HG02970 (cell line): Measurements from ENCODE around the gene ABCB7.
"Not testable (repeated sequence)": the region's sequence is repeated elsewhere in the genome, so short reads cannot be mapped to it uniquely, and the experiment has no call there.

Experiments
- ATAC-seq: cut with Tn5 transposase; IDR thresholded peaks from one replicate; pipeline ENCODE4 v1.9.1; 2021; ENCODE audit warnings: mild to moderate bottlenecking, moderate library complexity, moderate number of reproducible peaks; ENCODE audit not compliant: unreplicated experiment, low FRiP score

Gene ABCB7

DNA sequence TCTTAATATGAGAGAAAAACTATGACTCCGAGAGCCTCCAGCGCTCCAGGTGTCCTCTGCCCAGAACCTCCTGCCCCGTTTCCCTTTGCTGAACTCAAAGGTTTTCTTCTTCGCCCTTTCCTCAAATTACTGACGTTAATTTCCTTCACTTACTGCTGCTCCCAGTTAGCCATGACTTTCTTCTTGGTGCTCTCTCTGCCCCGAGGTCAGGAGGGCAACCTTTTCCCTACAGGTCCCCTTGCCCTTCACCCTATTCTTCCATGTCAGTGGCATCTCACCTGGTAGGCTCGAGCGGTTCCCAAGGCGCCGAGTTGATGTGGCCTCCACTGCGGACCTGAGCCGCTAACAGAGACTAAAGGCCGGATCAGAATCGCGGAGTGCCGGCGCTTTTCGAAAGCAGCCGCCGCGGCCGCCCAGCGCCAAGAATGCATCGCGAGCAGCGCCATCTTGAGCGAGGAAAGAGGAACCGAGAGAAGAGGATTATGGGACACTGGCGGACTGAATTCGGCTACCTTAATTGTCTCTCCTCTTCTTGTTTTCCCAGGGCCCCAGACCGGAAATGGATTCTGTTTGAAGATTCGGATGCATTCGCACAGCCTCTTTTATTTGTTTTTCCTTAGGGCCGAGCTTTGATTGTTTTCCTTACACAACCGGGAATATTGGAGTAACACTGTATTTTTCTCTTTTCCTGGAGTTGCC lies at the start of gene ABCB7:
Gene ABCB7, minus strand, starts transcription at position 457 of the 699 bp plus-strand sequence. Its CDS starts 11 bp downstream, at position 446.
- ATAC-seq, result no peak

DNA sequence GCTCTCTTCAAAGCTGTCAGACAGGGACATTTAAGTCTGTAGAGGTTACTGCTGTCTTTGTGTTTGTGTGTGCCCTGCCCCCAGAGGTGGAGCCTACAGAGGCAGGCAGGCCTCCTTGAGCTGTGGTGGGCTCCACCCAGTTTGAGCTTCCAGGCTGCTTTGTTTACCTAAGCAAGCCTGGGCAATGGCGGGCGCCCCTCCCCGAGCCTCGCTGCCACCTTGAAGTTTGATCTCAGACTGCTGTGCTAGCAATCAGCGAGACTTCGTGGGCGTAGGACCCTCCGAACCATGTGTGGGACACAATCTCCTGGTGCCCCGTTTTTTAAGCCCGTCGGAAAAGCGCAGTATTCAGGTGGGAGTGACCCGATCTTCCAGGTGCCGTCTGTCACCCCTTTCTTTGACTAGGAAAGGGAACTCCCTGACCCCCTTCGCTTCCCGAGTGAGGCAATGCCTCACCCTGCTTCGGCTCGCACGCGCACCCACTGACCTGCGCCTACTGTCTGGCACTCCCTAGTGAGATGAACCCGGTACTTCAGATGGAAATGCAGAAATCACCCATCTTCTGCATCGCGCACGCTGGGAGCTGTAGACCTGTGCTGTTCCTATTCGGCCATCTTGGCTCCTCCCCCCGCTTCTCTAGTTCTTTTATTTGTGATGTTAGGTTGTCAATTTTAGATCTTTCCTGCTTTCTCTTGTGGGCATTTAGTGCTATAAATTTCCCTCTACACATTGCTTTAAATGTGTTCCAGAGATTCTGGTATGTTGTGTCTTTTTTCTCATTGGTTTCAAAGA lies 32.5 kb upstream of the ABCB7 start:
- ATAC-seq, result not testable (repeated sequence)

DNA sequence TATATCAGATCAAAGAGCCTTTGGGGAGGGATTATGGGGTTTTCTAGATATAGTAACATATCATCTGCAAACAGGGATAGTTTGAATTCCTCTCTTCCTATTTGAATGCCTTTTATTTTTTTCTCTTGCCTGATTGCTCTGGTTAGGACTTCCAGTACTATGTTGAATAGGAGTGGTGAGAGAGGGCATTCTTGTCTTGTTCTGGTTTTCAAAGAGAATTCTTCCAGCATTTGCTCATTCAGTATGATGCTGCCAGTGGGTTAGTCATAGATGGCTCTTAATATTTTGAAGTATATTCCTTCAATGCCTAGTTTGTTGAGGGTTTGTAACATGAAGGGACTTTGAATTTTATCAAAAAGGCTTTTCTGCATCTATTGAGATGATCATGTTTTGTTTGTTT lies 25.6 kb upstream of the ABCB7 start:
- no peak for ATAC-seq

DNA sequence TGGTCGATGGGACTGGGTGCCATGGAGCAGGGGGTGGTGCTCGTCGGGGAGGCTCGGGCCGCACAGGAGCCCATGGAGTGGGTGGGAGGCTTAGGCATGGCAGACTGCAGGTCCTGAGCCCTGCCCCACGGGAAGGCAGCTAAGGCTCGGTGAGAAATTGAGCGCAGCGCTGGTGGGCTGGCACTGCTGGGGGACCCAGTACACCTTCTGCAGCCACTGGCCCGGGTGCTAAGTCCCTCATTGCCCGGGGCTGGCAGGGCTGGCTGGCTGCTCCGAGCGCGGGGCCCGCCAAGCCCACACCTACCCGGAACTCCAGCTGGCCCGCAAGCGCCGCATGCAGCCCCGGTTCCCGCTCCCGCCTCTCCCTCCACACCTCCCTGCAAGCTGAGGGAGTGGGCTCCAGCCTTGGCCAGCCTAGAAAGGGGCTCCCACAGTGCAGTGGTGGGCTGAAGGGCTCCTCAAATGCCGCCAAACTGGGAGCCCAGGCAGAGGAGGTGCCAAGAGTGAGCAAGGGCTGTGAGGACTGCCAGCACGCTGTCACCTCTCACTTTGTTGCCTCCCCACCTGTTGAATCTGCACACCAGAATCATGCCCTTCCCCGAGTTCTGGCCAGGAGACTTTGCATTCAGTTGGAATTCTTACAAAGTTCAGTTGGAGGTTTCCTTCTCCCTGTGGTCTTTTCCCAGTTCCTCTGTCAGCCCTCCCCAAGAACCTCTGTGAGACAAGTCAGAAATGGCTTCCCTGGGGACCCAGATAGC lies 23.6 kb upstream of the ABCB7 start:
- not testable (repeated sequence) for ATAC-seq

DNA sequence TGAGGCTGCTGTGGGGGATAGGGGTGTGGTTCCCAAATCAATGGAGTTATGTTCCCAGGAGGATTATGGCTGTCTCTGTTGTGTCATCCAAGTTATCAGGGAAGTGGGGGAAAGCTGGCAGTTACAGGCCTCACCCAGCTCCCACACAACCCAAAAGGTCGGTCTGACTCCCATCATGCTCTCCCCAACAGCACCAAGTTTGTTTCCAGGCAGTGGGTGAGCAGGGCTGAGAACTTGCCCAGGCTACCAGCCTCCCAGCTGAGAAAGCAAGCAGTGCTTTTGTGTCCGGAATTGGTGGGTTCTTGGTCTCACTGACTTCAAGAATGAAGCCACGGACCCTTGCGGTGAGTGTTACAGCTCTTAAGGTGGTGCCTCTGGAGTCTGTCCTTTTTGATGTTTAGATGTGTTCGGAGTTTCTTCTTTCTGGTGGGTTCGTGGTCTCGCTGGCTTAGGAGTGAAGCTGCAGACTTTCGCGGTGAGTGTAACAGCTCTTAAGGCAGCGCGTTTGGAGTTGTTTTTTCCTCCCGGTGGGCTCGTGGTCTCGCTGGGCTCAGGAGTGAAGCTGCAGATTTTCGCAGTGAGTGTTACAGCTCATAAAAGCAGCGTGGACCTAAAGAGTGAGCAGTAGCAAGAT lies 16.3 kb upstream of the ABCB7 start:
- ATAC-seq, result not testable (repeated sequence)

DNA sequence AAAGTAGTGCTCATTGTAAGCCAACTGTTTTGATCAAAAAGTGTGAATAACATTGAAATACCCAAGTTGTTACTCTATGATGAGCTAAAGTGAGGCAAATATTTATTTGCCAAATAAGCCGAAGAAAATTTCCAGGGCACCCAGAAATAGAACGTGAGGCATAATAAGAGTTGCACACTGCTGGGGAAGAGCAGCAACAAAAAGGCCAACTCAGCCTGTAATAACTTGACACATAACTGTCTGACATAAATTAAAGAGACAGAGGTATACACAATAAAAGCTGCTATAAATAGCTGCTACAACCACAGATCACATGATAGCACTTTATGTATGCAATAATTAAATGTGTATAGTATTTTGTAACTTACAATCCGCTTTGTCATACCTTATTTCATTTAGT lies 2.0 kb upstream of the ABCB7 start:
- ATAC-seq, result no peak

DNA sequence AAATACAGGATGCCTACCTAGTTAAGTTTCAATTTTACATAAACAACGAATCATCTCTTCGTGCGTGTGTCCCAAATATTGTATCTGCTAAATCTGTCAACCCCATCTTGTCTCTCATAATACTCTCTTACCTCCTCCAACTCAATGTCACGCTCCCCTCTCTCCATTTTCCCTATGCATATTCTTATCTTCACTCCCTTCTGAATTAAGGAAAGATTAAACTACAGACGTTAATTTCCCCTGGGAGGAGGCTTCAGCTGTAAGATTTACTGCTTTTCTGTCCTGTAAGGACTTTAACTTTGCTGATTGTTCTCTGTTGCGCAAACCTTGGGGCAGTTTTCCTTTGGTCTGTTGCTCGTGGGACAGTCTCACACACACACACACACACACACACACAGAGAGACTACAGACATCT lies 455 bp upstream of the ABCB7 start:
- ATAC-seq, result no peak

DNA sequence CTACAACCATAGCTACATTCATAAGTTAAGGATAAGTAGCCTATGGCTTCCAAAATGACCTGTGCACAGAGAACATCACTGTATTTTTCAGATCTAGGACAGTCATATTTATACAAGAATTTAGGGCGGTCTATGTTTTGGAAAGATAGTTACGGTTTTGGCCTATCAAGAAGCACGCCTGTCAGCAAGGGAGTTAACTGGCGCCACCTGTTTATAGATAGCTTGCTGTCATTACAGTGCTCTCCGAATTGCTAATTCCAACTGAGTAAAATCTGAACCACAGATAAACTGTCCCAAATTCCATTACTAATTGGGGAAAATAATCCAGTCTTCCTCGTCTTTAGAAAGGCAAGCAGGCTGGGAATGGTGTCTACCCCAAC lies 646 bp downstream of the ABCB7 start:
- no peak for ATAC-seq

DNA sequence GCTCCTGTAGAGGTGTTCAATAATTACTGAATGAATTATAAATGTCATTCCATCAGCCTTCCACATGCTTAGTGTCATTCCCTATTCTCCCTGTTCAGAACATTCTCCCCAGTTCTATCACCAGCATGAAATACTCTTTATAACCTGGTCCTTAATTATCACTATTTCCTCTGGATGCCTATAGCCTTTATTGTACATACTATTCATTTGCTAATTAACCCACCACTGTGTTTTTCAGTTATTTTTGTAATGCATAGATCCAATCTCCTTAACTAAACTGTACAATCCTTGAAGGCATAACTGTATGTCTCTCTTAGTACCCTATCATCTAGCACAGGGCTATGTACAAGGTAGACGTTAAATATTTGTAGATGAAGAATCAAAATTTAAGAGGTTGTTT lies 1.2 kb downstream of the ABCB7 start:
- no peak for ATAC-seq

DNA sequence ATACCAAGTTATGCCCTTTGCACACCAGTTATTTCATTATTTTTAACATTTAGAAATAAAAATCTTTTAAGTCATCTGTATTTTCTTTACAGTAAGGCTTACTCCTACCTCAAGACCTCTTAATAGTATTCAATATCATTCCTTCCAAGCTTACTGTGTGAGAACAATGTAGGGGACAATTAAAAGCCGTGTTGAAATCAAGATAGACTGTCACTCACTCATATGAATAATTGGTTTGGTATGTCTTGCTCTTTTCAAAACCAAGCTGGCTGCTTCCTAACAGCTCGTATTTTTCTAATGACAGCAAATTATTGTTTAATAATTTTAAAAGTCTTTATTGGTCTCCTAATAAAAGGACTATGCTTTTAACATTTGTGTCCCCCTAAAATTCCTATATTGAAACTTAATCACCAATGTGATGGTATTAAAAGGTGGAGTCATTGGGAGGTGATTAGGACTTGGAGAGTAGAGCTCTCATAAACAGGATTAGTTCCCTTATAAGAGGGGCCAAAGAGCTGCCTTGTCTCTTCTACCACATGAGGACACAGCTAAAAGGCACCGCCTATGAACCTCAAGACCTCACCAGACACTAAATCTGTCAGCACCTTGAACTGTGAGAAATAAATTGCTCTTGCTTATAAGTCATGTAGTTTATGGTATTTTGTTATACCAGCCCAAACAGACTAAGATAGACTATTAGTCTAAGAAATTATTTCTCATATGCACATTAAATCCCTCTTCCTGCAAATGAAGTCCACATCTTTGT lies 4.1 kb downstream of the ABCB7 start:
- ATAC-seq, result no peak

DNA sequence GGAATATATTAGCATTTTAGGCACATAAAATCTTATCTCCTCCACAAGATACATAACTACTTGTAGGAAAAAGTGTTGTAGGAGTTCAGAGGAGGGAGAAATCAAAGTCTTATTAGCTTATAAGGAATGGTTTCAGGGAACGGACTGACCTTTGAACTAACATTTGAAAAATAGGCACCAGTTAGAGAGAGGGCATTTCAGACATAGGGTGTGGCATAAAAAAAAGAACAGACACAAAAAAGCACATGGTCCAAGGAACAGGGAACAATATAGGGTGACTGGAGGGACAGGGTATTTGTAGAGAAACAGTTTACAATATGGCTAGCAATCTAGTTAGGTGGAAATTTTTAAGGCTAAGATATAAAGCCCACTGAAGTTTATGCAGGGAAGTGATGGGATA lies 6.4 kb downstream of the ABCB7 start:
- no peak for ATAC-seq

DNA sequence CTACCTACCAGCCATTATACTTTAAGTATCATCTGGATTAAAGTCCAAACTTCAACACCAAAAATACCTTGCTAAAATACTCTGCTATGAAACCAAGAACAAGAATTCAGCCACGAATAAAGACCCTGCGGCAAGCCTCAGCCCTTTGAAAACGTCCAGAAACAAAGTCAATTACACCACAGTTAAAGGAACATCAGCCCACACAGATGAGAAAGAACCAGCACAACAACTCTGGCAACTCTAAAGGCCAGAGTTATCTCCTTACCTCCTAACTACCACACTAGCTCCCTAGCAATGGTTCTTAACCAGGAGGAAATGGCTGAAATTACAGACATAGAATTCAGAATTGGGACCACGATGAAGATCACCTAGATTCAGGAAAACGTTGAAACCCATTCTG lies 23.4 kb downstream of the ABCB7 start:
- ATAC-seq, result no peak

DNA sequence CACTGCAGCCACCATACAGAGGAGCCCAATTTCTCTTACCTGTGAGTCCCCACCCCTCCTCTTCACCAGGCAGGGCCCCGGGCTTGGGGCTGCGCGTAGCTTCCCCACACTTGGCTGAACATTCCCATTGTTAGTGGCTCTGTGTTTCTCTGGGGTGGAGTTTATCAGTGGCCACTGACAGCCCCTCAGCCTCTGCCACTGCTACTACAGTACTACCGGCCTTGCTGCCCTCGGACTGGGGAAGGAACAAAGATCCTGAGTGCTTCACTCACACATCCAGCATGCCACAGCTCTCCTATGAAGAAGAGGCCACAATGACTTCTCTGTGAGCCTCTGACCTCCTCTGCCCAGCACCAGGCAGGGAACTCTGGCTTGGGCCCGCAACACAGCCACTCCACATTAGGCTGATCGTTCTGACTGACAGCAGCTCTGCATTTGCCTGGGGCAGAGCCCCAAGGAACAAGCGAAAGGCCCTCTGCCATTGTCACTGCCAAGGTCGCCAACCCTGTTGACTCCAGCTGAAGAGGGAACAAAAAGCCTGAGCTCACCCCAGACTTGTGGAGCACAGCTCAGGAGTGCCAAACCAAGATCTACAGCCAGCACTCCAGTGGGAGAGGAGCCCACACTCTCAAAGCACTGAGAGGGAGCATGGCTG lies 24.0 kb downstream of the ABCB7 start:
- no peak for ATAC-seq

DNA sequence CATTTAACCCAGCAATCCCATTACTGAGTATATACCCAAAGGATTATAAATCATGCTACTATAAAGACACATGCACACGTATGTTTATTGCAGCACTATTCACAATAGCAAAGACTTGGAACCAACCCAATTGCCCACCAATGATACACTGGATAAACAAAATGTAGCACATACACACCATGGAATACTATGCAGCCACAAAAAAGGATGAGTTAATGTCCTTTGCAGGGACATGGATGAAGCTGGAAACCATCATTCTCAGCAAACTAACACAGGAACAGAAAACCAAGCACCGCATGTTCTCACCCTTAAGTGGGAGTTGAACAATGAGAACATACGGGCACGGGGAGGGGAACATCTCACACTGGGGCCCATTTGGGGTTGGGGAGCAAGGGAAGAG lies 27.0 kb downstream of the ABCB7 start:
- ATAC-seq, result not testable (repeated sequence)

DNA sequence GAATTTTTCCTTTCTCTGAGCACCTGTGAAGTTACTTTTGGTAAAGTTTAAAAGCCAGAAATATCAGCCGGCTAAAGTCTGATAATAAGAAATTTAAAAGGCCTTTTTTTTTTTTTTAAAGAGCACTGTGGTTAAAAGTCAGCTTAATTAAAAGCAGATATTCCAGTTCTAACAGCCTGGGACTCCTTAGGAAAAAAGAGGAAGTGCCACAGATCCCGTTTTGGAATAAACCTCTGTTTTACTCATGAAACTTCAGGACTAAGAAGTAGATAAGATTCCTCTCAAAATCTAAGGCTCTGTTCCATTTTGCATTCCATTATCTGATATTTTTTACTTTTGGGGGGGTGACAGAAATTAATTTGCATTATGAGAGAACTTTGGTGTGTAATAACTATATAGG lies 37.8 kb downstream of the ABCB7 start:
- no peak for ATAC-seq

DNA sequence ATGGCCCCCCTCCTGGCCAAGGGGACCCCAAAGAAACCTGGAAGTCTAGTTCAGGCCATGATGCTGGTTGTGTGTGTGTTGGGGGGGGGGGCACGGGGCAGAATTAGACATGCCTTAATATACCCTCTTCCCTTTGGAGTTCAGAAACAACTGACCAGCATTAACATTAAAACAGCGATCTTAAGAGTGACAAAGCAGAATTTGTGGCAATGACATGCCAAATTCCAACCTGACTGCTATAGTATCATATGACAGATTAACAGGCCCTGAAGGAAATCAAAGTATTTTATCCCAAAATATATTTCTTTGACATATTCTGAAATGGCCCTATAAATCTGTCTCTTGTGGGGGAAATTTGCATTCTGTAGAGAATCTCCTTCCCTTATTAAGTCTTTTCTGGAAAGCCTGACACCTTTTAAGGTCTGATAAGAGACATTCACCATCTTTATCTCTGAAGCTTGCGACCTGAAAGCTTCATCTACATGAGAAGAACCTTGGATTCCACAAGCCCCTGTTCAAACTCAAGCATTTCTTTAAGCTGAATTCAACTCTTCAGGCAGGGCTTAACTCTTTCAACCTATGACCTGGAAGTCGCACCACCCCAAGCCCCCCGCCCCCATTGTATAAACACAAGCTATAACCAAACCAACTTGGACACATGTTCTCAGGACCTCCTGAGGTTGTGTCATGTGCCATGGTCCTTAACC lies 40.2 kb downstream of the ABCB7 start:
- ATAC-seq, result no peak

DNA sequence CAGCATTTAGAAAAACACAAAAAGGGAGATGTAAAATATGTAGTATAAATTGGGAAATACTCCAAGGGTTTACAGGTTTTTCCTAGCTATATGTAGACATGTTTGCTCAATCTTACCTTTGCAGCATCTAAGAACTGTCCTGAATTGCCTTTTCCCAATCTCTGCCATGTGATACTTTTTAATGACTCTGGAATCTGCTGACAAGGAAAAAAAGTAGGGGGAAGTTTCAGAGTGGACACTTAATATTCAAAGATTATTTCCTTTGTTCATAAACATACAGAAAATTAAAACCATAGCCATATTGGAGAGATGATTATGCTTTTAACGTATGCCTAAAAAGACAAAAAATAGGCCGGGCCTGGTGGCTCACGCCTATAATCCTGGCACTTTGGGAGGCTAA lies 41.4 kb downstream of the ABCB7 start:
- ATAC-seq, result no peak

DNA sequence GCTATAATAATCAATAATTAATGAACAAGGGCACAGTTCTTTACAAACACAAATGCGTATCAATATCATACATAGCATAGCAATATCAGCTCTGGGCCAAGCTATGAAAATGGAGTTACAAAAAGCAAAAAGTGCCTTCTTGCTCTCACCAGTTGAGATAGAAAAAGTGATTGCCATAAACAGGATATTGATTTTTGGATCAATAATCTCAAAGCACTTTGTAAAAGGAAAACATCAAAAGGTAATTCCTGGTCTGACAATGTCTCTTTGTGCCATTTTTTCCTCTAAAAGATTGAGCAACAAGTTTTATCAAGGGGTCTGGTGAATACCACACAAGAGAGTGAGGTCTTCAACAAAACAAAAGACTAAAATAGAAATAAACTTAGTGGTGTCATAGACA lies 42.4 kb downstream of the ABCB7 start:
- ATAC-seq, result no peak
